ENCODE results near the gene IFT27.

The IFT27 gene

DNA sequence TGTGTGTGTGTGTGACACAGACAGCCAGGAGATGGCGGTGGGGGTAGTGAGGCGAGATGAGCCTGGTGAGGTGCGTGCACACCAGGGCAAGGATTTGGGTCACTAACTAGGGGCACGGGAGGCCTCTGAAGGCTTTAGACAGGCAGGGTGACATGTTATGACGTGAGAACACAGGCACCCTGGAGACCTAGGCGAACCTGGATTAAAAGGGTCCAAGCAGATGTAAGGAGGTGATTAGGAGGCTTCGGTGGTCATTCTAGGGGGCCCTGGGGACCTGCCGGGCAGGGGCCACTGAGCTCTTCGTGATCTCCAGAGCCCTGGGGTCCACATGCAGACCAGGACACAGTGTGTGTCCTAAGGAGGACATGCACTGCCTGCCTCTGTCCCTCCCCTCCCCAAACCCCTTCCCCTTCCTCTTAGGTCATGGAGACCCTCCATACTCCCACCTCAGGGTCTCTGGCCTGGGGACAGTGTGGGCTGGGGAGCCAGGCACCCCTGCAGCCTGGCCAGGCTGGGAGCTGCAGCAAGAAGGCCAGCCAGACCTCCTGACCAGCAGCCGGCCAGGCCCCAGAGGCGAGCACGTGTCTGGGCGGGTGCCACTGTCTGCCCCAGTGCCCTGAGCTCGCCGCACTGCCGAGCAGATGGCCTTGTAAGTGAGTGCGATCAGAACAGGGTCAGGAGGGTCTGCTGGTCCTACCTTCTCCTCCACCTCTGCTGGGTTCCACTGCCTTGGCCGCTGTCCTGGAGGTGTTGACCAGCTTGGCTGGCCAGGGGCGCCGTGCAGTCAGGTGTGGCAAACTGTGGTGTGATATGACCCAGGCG, 32.1 kb downstream of the IFT27 start:
- TF ChIP-seq, protein P1, sequence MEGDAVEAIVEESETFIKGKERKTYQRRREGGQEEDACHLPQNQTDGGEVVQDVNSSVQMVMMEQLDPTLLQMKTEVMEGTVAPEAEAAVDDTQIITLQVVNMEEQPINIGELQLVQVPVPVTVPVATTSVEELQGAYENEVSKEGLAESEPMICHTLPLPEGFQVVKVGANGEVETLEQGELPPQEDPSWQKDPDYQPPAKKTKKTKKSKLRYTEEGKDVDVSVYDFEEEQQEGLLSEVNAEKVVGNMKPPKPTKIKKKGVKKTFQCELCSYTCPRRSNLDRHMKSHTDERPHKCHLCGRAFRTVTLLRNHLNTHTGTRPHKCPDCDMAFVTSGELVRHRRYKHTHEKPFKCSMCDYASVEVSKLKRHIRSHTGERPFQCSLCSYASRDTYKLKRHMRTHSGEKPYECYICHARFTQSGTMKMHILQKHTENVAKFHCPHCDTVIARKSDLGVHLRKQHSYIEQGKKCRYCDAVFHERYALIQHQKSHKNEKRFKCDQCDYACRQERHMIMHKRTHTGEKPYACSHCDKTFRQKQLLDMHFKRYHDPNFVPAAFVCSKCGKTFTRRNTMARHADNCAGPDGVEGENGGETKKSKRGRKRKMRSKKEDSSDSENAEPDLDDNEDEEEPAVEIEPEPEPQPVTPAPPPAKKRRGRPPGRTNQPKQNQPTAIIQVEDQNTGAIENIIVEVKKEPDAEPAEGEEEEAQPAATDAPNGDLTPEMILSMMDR (IDR thresholded peaks at IDR 0.05; ENCODE audit: low read depth, low read length), result no peak
- no peak overlapping the region for H3K4me3 ChIP-seq (ENCODE audit: low read depth, low read length)

DNA sequence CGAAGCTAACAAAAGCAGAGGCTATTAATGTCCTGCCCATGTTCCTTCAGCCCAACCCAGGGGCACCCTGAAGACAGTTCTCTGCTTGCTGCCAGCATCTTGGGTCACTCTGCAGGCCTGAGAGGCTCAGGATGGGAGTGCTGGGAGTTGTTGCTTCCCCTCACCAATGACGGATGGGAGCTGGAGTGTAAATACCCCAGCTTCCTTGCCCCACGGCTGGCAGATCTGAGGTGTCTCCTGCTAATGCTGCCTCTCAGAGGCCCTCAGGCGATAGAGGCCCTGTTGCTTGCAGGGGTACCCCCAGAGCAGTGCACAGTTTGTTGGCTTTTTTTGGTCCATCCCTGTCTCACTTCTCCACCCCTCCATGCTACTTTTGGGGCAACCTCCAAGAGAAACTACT, 32.9 kb downstream of the IFT27 start:
- TF ChIP-seq, protein P1 (IDR thresholded peaks at IDR 0.05; ENCODE audit: low read depth, low read length), result no peak
- no peak overlapping the region for H3K4me3 ChIP-seq (ENCODE audit: low read depth, low read length)

DNA sequence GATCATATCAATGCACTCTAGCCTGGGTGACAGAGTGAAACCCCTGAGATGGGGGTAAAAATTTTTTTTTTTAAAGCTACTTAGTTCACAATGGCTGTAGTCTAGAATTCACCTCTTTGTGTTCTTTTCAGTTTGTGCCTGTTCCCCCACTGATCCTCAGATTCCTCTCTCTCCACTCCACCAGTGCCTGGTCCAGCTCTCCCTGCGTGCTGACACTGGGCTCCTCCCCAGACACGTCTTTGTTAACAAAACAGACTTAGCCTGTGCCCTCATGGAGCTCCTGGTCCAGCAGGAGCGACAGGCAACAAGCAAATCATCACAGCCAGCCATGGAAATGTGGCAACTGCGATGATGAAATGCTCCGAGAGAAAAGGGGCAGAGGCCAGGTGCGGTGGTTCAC, 34.0 kb downstream of the IFT27 start:
- H3K4me3 ChIP-seq (ENCODE audit: low read depth, low read length), result no peak overlapping the region
- TF ChIP-seq, protein P1 (IDR thresholded peaks at IDR 0.05; ENCODE audit: low read depth, low read length), result no peak

DNA sequence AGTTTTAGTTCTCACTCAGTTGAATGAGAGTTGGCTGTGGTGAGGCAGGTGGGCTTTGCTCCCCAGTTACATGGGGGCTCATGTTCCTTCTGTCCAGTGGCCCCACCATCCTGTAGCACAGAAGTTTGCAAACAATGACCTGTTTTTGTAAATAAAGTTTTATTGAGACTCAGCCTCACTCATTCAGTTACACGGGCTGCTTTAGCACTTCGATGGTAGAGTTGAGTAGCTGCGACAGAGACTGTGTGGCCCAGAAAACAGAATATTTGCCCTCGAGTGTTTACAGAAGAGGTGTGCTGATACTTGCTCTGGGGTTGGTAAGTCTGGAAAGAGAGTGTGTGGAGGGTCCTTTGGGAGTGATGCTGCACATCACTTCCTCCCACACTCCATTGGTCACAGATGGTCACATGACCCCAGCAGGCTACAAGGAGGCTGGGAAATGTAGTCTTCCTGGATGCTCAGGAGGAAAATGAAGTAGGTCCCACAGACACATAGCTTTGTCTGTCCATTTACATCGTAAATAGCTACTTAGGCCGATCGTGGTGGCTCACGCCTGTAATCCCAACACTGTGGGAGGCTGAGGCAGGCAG, 34.6 kb downstream of the IFT27 start:
- no peak overlapping the region for H3K4me3 ChIP-seq (ENCODE audit: low read depth, low read length)
- TF ChIP-seq, protein P1 (IDR thresholded peaks at IDR 0.05; ENCODE audit: low read depth, low read length), result no peak

DNA sequence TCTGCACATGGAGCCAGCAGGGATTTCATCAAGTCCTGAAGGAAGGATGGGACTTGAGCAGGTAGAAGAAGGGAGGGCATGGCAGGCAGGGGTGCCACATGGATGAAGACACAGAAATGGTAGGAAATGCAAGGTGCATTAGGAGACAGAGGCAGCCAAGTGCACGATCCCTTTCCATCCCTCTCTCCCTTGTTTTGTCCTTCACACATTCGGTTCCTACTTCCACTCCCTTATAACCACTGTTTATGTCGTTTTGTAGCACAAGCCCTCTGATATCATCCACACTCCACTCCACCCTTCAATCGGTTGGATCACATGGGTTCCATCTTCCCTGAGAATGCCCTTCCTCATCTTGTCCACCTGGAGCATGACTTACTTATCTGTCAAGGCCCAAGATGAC, 35.2 kb downstream of the IFT27 start:
- TF ChIP-seq, protein P1 (IDR thresholded peaks at IDR 0.05; ENCODE audit: low read depth, low read length), result no peak
- H3K4me3 ChIP-seq (ENCODE audit: low read depth, low read length), result no peak overlapping the region

DNA sequence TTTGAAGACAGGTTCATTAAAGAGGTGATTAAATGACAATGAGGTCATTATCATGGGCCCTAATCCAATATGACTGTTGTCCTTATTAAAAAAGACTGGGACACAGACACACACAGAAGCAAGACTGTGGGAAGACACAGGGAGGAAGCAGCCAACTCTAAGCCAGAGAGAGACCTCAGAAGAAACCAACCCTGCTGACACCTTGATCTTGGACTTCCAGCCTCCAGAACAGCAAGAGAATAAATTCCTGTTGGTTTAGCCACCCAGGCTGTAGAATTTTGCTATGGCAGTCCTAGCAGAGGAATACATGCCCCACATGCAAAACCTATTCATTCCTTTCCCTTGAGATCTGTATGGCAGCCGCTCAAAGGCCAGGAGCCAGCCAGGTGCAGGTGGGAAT, 36.7 kb downstream of the IFT27 start:
- TF ChIP-seq, protein P1 (IDR thresholded peaks at IDR 0.05; ENCODE audit: low read depth, low read length), result no peak
- H3K4me3 ChIP-seq (ENCODE audit: low read depth, low read length), result no peak overlapping the region

DNA sequence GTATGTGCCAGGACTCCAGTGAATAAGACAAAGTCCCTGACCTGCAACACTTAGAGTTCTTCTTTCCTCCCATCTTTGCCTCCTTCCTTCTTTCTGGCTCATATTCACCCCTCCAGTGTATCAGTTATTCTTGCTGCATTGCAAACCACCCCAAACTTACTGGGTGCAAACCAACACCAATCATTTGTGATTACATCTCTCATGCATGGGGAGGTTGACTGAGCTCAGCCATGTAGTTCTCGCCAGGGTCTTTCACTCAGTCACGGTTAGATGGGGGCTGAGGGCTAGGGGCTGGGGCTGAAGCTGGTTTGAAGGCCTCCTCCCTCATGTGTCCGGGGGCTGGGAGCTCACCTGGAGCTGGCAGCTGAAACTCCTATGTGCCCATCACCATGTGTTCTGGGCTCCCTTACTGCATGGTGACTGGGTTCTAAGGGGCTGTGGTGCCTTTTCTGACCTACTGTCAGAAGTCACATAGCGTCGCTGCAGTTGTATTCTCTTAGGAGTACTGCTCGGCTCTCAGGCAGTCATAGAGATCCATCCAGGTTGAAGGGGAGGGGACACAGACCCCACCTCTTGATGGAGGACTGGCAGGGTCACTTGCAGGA, 37.4 kb downstream of the IFT27 start:
- no peak overlapping the region for H3K4me3 ChIP-seq (ENCODE audit: low read depth, low read length)
- TF ChIP-seq, protein P1 (IDR thresholded peaks at IDR 0.05; ENCODE audit: low read depth, low read length), result no peak
